Psoas muscle (tissue), 8 donors: ENCODE results near the gene BMP6. TPM values are rescaled to one million over a fixed set of nuclear protein-coding genes. Genes with fewer than 3 reads are reported as not detected.

Experiments used
- ATAC-seq, 4 donors: fragments of 200-7000 bp; cut with Tn5 transposase; one replicate each; pipeline ENCODE4 v1.9.1; 2020; ENCODE audit warnings: moderate library complexity in 3 of 4, mild to moderate bottlenecking in 2 of 4
- DNase-seq, 2 donors: peaks; one replicate each; pipeline ENCODE4 v3.0.0-alpha.2; 2020
- H3K27ac ChIP-seq: fragments of 200-600 bp; one replicate; pipeline ENCODE4 v1.8.0; 2022
- H3K27me3 ChIP-seq, 3 donors: fragments of 200-600 bp in 1 of 3; one replicate each; pipeline versions ENCODE4 v1.6.1 to v1.8.0; 2013 to 2022; ENCODE audit warnings: low read length in 2 of 3, mild to moderate bottlenecking in 2 of 3, moderate library complexity in 1 of 3; ENCODE audit not compliant: insufficient read depth in 3 of 3
- H3K36me3 ChIP-seq, 2 donors: fragments of 200-600 bp in 1 of 2; one replicate each; pipeline versions ENCODE4 v1.6.1 to v1.8.0; 2013 to 2022; ENCODE audit warnings: low read depth in 1 of 2, mild to moderate bottlenecking in 1 of 2, moderate library complexity in 1 of 2; ENCODE audit not compliant: insufficient read depth in 1 of 2
- H3K4me1 ChIP-seq: fragments of 200-600 bp; one replicate; pipeline ENCODE4 v1.8.0; 2022
- H3K4me3 ChIP-seq: fragments of 200-600 bp; one replicate; pipeline ENCODE4 v1.8.0; 2022; ENCODE audit warnings: mild to moderate bottlenecking
- H3K9me3 ChIP-seq: fragments of 200-600 bp; one replicate; pipeline ENCODE4 v1.8.0; 2022
- CTCF ChIP-seq: fragments of 200-600 bp; IDR thresholded peaks from one replicate; pipeline ENCODE4 v1.8.0; 2022; ENCODE audit warnings: antibody characterized with exemption
- WGBS, 3 donors: extraction: QIAGEN DNeasy Blood & Tissue Kit; methylation state at CpG; one replicate each; pipeline versions ENCODE4 v1.1.6 to v1.1.7; 2013; 5-methylcytosine and 5-hydroxymethylcytosine counted together
- intact Hi-C, 2 donors: fragments of 100-400 bp; cut with DNase I; formaldehyde crosslinking; loops; one replicate each; pipeline versions ENCODE4 v1.11.0 to v1.14.2; 2022
- polyA plus RNA-seq, 3 donors: library from polyadenylated mRNA; stranded (reverse); fragments of 200-250 nt; gene quantifications; one replicate each; pipeline ENCODE4 v1.2.3, GENCODE V29; 2013
- total RNA-seq, 4 donors: library from RNA; stranded (reverse); fragmentation: NEBNext Ultra II Directional in 2 of 4; extraction: Animal tissue kit (Norgen Biotek cat#: 25700) in 2 of 4; gene quantifications; one replicate each; pipeline versions ENCODE4 v1.2.1 to v1.2.4, GENCODE V29; 2021 to 2023
- donor health status: healthy with polysubstance abuse.
- donor health status: DM: no; HTN: no; CAD: no; lungs with moderate emphysema.
- donor health status: Bipolar disorder and iron deficiency.
- donor health status: healthy.
- donor health status: DM: yes; HTN: yes; CAD: no.
- donor health status: DM: no; HTN: no; CAD: no.
- donor health status: DM: no; HTN: no; CAD: no.
- donor health status: DM: yes; HTN: yes; CAD: no.

BMP6 gene
- total and polyA plus RNA-seq, 7 donors = 0.96 to 4.9 (median 3.4) TPM

GRCh38 chr6:7866526-7866925 is 140.6 kb downstream of the BMP6 start:
- intact Hi-C loops = no loop called here
- Histone ChIP-seq H3K4me3 (no peak overlapping the region), H3K36me3 (no peaks in the 10 kb centered on the region), H3K9me3 (no peaks in the 10 kb centered on the region), H3K27ac (no peak overlapping the region), H3K4me1 (peaks cover 4% of the 10 kb centered on the region), H3K27me3 (no peaks in the 10 kb centered on the region)
- ATAC-seq (no peak), DNase-seq (no peak)
- WGBS, 3 donors = 69 to 76% (median 70%) methylated on average over 1 of the region's 1 CpG
- TF ChIP-seq CTCF = no peak

- Histone ChIP-seq H3K27me3 (no peaks in the 10 kb centered on the region), H3K27ac (no peak overlapping the region), H3K9me3 (no peaks in the 10 kb centered on the region), H3K36me3 (no peaks in the 10 kb centered on the region), H3K4me1 (peaks cover 4% of the 10 kb centered on the region), H3K4me3 (no peak overlapping the region)
- DNase-seq (no peak), ATAC-seq (no peak)
- 73 to 82% (median 75%) methylated on average over 10 of the region's 10 CpGs for WGBS, 3 donors
- intact Hi-C loops = no loop called here
- TF ChIP-seq CTCF = no peak
Observed at GRCh38 chr6:7868926-7869325, 143.0 kb downstream of the BMP6 start.

- H3K9me3 ChIP-seq = no peaks in the 10 kb centered on the region
- intact Hi-C loops = no loop called here
- ATAC-seq = no peak
Observed at GRCh38 chr6:7878401-7878964, 152.6 kb downstream of the BMP6 start.

DNA sequence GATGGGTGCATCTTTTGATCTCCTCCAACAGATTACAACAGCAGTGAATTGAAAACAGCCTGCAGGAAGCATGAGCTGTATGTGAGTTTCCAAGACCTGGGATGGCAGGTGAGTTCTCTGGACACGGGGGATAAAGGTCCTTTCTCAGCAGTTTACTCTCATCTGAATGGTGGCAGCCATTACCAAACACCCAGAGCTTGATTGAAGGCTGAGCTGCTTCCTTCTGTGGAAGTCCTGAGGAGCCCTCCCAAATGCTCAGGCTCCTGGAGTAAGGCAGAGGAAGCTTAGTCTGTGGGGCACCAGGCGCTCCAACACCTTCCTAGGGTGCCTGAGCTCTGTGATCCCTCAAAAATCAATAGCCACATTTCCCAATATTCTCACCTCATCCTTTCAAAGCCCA is 153.1 kb downstream of the BMP6 start:
- H3K9me3 ChIP-seq = no peaks in the 10 kb centered on the region
- ATAC-seq (no peak), DNase-seq (no peak)
- no peaks in the 10 kb centered on the region for H3K27me3 ChIP-seq
- H3K27ac ChIP-seq = no peak overlapping the region
- TF ChIP-seq CTCF = no peak
- no peak overlapping the region for H3K4me3 ChIP-seq
- 93 to 95% (median 94%) methylated on average over 2 of the region's 2 CpGs for WGBS, 3 donors
- H3K4me1 ChIP-seq = no peaks in the 10 kb centered on the region
- intact Hi-C loops = no loop called here
- H3K36me3 ChIP-seq = peaks cover 7 to 54% of the 10 kb centered on the region in 2 donors

More at GRCh38 chr6:7878401-7878964, 152.6 kb downstream of the BMP6 start:
- H3K36me3 ChIP-seq = peaks cover 7 to 48% of the 10 kb centered on the region in 2 donors
- no peak overlapping the region for H3K4me3 ChIP-seq
- no peaks in the 10 kb centered on the region for H3K4me1 ChIP-seq
- TF ChIP-seq CTCF = no peak
- DNase-seq = no peak
- no peaks in the 10 kb centered on the region for H3K27me3 ChIP-seq
- 85 to 90% (median 87%) methylated on average over 10 of the region's 10 CpGs for WGBS, 3 donors
- H3K27ac ChIP-seq = no peak overlapping the region

DNA sequence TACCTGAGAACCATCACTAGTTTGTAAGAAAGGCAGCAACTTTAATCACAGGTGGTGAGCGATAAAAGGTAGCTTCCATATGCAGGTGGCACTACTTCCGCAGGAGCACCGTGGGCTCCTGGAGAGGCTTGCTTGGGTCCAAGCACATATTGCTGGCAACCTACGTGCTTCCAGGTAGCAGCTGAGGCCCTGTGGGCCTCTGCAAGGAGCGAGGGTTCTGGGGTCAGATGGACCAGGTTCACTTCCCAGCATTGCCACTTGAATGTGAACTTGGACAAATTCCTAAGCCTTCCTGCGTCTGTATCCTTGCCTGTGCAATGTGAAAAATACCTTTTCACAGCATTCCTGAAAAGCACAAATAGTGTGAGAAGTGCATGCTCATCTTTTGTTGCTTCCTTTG is 153.7 kb downstream of the BMP6 start:
- Histone ChIP-seq H3K27ac (no peak overlapping the region), H3K36me3 (peaks cover 7 to 59% of the 10 kb centered on the region in 2 donors), H3K27me3 (no peaks in the 10 kb centered on the region), H3K9me3 (no peaks in the 10 kb centered on the region), H3K4me1 (no peaks in the 10 kb centered on the region), H3K4me3 (no peak overlapping the region)
- intact Hi-C loops = no loop called here
- no peak for DNase-seq
- no peak for TF ChIP-seq CTCF
- ATAC-seq = no peak
- 92 to 94% (median 93%) methylated on average over 6 of the region's 6 CpGs for WGBS, 3 donors
